Parathyroid adenoma (tissue), 2 donors: ENCODE data around the gene ACTN1.

ENCODE experiments used
- H2AFZ ChIP-seq: fragments of 300-600 bp; sonication (generic); one replicate; pipeline ENCODE4 v1.7.0; 2017; ENCODE audit warnings: antibody characterized with exemption, mild to moderate bottlenecking
- H3K27ac ChIP-seq: fragments of 300-600 bp; sonication (generic); one replicate; pipeline ENCODE4 v1.7.0; 2017
- H3K27me3 ChIP-seq: fragments of 300-600 bp; sonication (generic); one replicate; pipeline ENCODE4 v1.7.0; 2017; ENCODE audit warnings: low read length; ENCODE audit not compliant: control insufficient read depth, insufficient read depth
- H3K36me3 ChIP-seq: fragments of 300-600 bp; sonication (generic); one replicate; pipeline ENCODE4 v1.7.0; 2017; ENCODE audit warnings: low read length; ENCODE audit not compliant: control insufficient read depth, insufficient read depth
- H3K4me1 ChIP-seq: fragments of 300-600 bp; sonication (generic); one replicate; pipeline ENCODE4 v1.7.0; 2017; ENCODE audit warnings: control low read depth
- H3K4me2 ChIP-seq: fragments of 300-600 bp; sonication (generic); one replicate; pipeline ENCODE4 v1.7.0; 2017; ENCODE audit warnings: low read length
- H3K4me3 ChIP-seq: fragments of 300-600 bp; sonication (generic); one replicate; pipeline ENCODE4 v1.7.0; 2017; ENCODE audit warnings: low read depth, low read length
- H3K79me2 ChIP-seq: fragments of 300-600 bp; sonication (generic); one replicate; pipeline ENCODE4 v1.7.0; 2017; ENCODE audit warnings: control low read depth
- H3K9ac ChIP-seq: fragments of 300-600 bp; sonication (generic); one replicate; pipeline ENCODE4 v1.7.0; 2017; ENCODE audit warnings: mild to moderate bottlenecking
- H3K9me3 ChIP-seq: fragments of 300-600 bp; sonication (generic); one replicate; pipeline ENCODE4 v1.7.0; 2017; ENCODE audit warnings: low read length; ENCODE audit not compliant: control insufficient read depth
- TF ChIP-seq, protein P1 (sequence below): fragments of 300-600 bp; sonication (generic); IDR thresholded peaks from one replicate; pipeline ENCODE4 v1.7.0; 2017; ENCODE audit warnings: antibody characterized with exemption, mild to moderate bottlenecking
- donor health status: primary hyperparathyroidism.

Gene ACTN1

DNA sequence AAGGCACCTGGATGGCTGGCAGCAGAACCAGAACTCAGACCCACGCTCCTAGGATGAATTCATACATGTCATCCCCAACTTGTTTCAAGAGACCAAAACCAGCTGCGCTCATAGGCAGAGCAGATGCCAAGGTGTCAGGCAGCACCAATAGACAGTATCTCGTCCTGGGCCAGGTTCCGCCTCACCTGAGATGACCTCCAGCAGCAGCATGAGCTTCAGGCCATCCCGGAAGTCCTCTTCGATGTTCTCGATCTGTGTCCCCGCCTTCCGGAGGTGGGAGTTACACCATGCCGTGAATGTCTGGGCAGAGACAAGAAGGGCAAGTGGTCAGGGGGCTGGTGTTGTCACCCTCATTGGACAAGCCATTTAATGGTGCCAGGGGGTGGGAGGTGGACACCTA lies 53.7 kb downstream of the ACTN1 start:
- H3K27me3 ChIP-seq: no peaks in the 10 kb centered on the region
- TF ChIP-seq, protein P1, sequence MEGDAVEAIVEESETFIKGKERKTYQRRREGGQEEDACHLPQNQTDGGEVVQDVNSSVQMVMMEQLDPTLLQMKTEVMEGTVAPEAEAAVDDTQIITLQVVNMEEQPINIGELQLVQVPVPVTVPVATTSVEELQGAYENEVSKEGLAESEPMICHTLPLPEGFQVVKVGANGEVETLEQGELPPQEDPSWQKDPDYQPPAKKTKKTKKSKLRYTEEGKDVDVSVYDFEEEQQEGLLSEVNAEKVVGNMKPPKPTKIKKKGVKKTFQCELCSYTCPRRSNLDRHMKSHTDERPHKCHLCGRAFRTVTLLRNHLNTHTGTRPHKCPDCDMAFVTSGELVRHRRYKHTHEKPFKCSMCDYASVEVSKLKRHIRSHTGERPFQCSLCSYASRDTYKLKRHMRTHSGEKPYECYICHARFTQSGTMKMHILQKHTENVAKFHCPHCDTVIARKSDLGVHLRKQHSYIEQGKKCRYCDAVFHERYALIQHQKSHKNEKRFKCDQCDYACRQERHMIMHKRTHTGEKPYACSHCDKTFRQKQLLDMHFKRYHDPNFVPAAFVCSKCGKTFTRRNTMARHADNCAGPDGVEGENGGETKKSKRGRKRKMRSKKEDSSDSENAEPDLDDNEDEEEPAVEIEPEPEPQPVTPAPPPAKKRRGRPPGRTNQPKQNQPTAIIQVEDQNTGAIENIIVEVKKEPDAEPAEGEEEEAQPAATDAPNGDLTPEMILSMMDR: no peak
- H3K79me2 ChIP-seq: no peaks in the 10 kb centered on the region
- H3K27ac ChIP-seq: no peak overlapping the region
- H3K9me3 ChIP-seq: no peaks in the 10 kb centered on the region
- no peak overlapping the region for H3K4me2 ChIP-seq
- H3K36me3 ChIP-seq: no peaks in the 10 kb centered on the region
- H2AFZ ChIP-seq: no peak overlapping the region
- no peak overlapping the region for H3K4me3 ChIP-seq
- H3K9ac ChIP-seq: no peak overlapping the region
- H3K4me1 ChIP-seq: no peaks in the 10 kb centered on the region

DNA sequence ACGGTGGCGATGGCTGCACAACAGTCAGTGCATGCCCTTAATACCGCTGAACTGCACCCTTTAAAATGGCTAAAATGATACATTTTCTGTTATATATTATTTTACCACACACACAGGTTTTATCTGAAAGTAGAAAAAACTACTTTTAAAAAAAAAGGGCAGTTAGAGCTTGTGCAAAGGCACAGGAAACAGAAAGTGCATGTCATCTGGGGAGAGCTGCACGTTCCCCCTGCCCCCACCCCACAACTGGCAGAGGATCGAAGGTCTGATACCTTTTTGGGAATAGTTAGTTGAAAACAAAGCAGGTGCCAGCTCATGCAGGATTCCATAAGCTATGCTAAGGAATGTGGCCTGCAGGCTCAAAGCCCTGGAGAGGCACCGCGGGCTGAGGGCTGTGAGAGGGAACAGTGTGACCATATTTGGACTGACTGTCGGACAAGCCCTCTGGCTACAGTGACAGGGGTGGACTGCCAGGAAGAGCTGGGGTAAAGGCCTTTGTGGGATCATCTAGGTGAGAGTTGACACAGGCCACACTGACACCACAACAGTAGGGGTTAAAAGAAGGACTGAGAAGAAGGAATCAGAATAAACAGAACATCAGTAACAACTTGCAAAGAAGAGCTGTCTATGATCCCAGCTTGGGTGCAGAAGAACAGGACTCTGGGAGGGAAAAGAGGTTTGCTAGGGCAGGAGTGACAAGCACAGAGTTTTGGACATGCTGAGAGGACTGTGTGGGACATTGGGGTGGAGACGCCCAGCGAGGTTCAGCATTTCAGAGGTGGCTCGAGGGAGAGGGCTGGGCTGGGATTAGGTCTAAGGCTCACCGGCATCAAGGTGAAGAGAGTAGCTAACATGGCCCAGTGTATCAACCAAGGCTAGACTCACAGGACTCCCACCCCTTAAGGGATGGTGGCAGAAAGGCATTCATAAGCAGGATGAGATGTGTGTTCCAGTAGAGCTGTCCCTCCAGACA lies 54.6 kb downstream of the ACTN1 start:
- Histone ChIP-seq H3K27me3 (no peaks in the 10 kb centered on the region), H3K4me2 (no peak overlapping the region), H3K9me3 (no peaks in the 10 kb centered on the region), H3K4me3 (no peak overlapping the region), H3K36me3 (no peaks in the 10 kb centered on the region), H3K9ac (no peak overlapping the region), H2AFZ (no peak overlapping the region), H3K27ac (no peak overlapping the region), H3K4me1 (no peaks in the 10 kb centered on the region), H3K79me2 (no peaks in the 10 kb centered on the region)
- TF ChIP-seq, protein P1: no peak

DNA sequence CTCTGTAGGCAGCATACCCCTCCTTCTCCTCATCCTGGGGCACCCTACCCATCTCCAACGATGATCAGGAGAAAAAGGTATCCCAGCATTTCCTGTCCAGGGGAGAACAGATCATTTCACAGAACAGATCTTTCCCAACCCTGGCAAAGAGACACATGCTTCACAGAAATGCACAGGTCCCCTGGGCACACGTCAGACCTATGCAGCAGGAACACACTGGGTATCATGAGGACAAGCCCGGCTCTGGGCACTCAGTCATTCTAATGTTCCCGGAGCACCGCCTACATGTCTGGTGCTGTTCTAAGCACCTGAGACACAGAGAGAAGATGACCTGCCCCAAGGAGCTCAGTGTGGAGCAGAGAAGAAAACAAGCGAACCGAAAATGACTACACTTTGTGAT lies 56.2 kb downstream of the ACTN1 start:
- H3K9me3 ChIP-seq: no peaks in the 10 kb centered on the region
- H3K27ac ChIP-seq: no peak overlapping the region
- no peaks in the 10 kb centered on the region for H3K27me3 ChIP-seq
- no peaks in the 10 kb centered on the region for H3K4me1 ChIP-seq
- no peaks in the 10 kb centered on the region for H3K79me2 ChIP-seq
- H2AFZ ChIP-seq: no peak overlapping the region
- H3K4me2 ChIP-seq: no peak overlapping the region
- H3K9ac ChIP-seq: no peak overlapping the region
- no peak overlapping the region for H3K4me3 ChIP-seq
- TF ChIP-seq, protein P1: no peak
- no peaks in the 10 kb centered on the region for H3K36me3 ChIP-seq

DNA sequence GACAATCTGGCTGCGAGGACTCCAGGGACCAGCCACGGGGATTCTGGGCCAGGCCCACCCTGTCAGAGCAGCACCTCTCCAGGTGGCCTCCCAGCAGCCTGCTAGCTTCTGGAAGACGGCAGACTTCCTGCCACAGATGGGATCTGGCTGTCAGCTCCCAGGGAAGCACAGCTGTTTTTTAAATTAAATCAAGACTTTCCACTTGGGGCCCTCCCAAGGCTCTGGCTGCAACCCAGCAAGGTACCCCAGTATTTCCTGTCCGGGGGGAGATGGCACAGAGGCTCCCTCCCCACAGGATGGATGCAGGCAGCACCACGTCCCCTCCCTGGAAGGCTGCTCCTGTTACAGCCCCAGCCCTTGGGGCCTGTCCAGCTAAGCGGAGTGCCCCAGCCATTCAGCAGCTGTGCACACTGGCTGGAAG lies 56.9 kb downstream of the ACTN1 start:
- Histone ChIP-seq H3K4me2 (no peak overlapping the region), H2AFZ (no peak overlapping the region), H3K9me3 (no peaks in the 10 kb centered on the region), H3K4me3 (no peak overlapping the region), H3K9ac (no peak overlapping the region), H3K79me2 (no peaks in the 10 kb centered on the region), H3K27ac (no peak overlapping the region), H3K36me3 (no peaks in the 10 kb centered on the region), H3K4me1 (no peaks in the 10 kb centered on the region), H3K27me3 (no peaks in the 10 kb centered on the region)
- TF ChIP-seq, protein P1: no peak

DNA sequence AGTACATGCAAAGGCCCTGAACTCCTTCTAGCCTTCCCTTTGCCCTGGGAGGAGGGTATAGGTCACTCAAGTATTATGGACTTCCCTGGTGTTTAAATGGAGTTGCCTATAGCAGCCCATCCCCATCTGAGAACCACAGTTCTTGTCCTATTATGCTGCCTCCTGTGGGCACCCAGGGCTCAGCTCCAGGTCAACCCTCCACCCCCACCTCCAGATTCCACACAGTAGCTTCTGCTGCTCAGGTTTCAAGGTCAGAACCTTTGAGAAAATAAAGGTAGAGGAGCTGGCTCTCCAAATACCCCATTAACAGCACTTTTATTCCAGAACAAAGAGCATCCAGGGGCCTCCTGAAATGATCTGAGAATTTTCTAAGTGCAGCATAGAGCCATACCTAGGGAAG lies 57.4 kb downstream of the ACTN1 start:
- Histone ChIP-seq H3K27ac (no peak overlapping the region), H3K36me3 (no peaks in the 10 kb centered on the region)

More for the DNA sequence above, 57.4 kb downstream of the ACTN1 start:
- Histone ChIP-seq H3K9me3 (no peaks in the 10 kb centered on the region), H3K79me2 (no peaks in the 10 kb centered on the region), H3K9ac (no peak overlapping the region), H3K27me3 (no peaks in the 10 kb centered on the region), H3K4me2 (no peak overlapping the region), H3K4me1 (no peaks in the 10 kb centered on the region), H2AFZ (no peak overlapping the region), H3K4me3 (no peak overlapping the region)
- TF ChIP-seq, protein P1: no peak
